ENCODE data around the gene DRAXIN.

DRAXIN gene

GRCh38 chr1:11646317-11646716 is 45.2 kb upstream of the DRAXIN start:
- no peaks in the 10 kb centered on the region for H3K9me3 ChIP-seq (replicated peaks; ENCODE audit: insufficient read depth, low read length)
- no peak overlapping the region for H3K27ac ChIP-seq (ENCODE audit: low read length)
- H4K20me1 ChIP-seq (ENCODE audit: insufficient read depth, low read length), result no peaks in the 10 kb centered on the region
- H3K79me2 ChIP-seq (ENCODE audit: low read length), result no peaks in the 10 kb centered on the region
- no peaks in the 10 kb centered on the region for H3K9me2 ChIP-seq (replicated peaks; ENCODE audit: insufficient read depth, low read length)
- no peaks in the 10 kb centered on the region for H3K36me3 ChIP-seq (replicated peaks; ENCODE audit: insufficient read depth, low read length)
- H3K27me3 ChIP-seq (replicated peaks; ENCODE audit: insufficient read depth, low read length), result peaks cover 16% of the 10 kb centered on the region
- H3K9ac ChIP-seq (ENCODE audit: low read length), result no peak overlapping the region
- H3K4me3 ChIP-seq (ENCODE audit: low read length), result no peak overlapping the region
- H2AFZ ChIP-seq (ENCODE audit: low read length), result no peak overlapping the region
- TF ChIP-seq EZH2phosphoT487 (IDR thresholded peaks at IDR 0.05; ENCODE audit: low read length) (no peak), CTCF (IDR thresholded peaks at IDR 0.05; ENCODE audit: low read length) (no peak), EZH2 (optimal IDR thresholded peaks at IDR 0.05; ENCODE audit: low read depth, low read length) (no peak)
- no peaks in the 10 kb centered on the region; the same call in 1 of the 2 replicates for H3F3A ChIP-seq (ENCODE audit: insufficient read depth, low read length)
- DNase-seq, result no peak
- H3K4me1 ChIP-seq (ENCODE audit: low read length), result peaks cover 14% of the 10 kb centered on the region
- H3K4me2 ChIP-seq (ENCODE audit: low read depth, low read length), result no peak overlapping the region

GRCh38 chr1:11647333-11647732 is 44.2 kb upstream of the DRAXIN start:
- H3F3A ChIP-seq (ENCODE audit: insufficient read depth, low read length), result no peaks in the 10 kb centered on the region; the same call in 1 of the 2 replicates
- no peak overlapping the region for H3K4me2 ChIP-seq (ENCODE audit: low read depth, low read length)
- H3K4me3 ChIP-seq (ENCODE audit: low read length), result no peak overlapping the region
- H3K4me1 ChIP-seq (ENCODE audit: low read length), result peaks cover 15% of the 10 kb centered on the region
- no peaks in the 10 kb centered on the region for H3K9me2 ChIP-seq (replicated peaks; ENCODE audit: insufficient read depth, low read length)
- no peaks in the 10 kb centered on the region for H3K9me3 ChIP-seq (replicated peaks; ENCODE audit: insufficient read depth, low read length)
- no peaks in the 10 kb centered on the region for H3K36me3 ChIP-seq (replicated peaks; ENCODE audit: insufficient read depth, low read length)
- no peak overlapping the region for H3K27ac ChIP-seq (ENCODE audit: low read length)
- no peaks in the 10 kb centered on the region for H3K79me2 ChIP-seq (ENCODE audit: low read length)
- no peak for TF ChIP-seq CTCF (IDR thresholded peaks at IDR 0.05; ENCODE audit: low read length)
- TF ChIP-seq EZH2phosphoT487 (IDR thresholded peaks at IDR 0.05; ENCODE audit: low read length), result no peak
- no peak for TF ChIP-seq EZH2 (optimal IDR thresholded peaks at IDR 0.05; ENCODE audit: low read depth, low read length)
- peaks cover 11% of the 10 kb centered on the region for H3K27me3 ChIP-seq (replicated peaks; ENCODE audit: insufficient read depth, low read length)
- no peaks in the 10 kb centered on the region for H4K20me1 ChIP-seq (ENCODE audit: insufficient read depth, low read length)
- DNase-seq, result no peak
- H3K9ac ChIP-seq (ENCODE audit: low read length), result no peak overlapping the region
- no peak overlapping the region for H2AFZ ChIP-seq (ENCODE audit: low read length)

GRCh38 chr1:11648039-11648438 is 43.5 kb upstream of the DRAXIN start:
- H3K9me2 ChIP-seq (replicated peaks; ENCODE audit: insufficient read depth, low read length), result no peaks in the 10 kb centered on the region
- H3K4me3 ChIP-seq (ENCODE audit: low read length), result no peak overlapping the region
- DNase-seq, result no peak
- no peaks in the 10 kb centered on the region; the same call in 1 of the 2 replicates for H3F3A ChIP-seq (ENCODE audit: insufficient read depth, low read length)
- H3K9ac ChIP-seq (ENCODE audit: low read length), result no peak overlapping the region
- H3K4me1 ChIP-seq (ENCODE audit: low read length), result peaks cover 15% of the 10 kb centered on the region
- H3K79me2 ChIP-seq (ENCODE audit: low read length), result no peaks in the 10 kb centered on the region
- peaks cover 8% of the 10 kb centered on the region for H3K27me3 ChIP-seq (replicated peaks; ENCODE audit: insufficient read depth, low read length)
- no peaks in the 10 kb centered on the region for H4K20me1 ChIP-seq (ENCODE audit: insufficient read depth, low read length)
- no peaks in the 10 kb centered on the region for H3K36me3 ChIP-seq (replicated peaks; ENCODE audit: insufficient read depth, low read length)
- H2AFZ ChIP-seq (ENCODE audit: low read length), result no peak overlapping the region
- TF ChIP-seq CTCF (IDR thresholded peaks at IDR 0.05; ENCODE audit: low read length) (no peak), EZH2phosphoT487 (IDR thresholded peaks at IDR 0.05; ENCODE audit: low read length) (no peak), EZH2 (optimal IDR thresholded peaks at IDR 0.05; ENCODE audit: low read depth, low read length) (no peak)
- no peaks in the 10 kb centered on the region for H3K9me3 ChIP-seq (replicated peaks; ENCODE audit: insufficient read depth, low read length)
- no peak overlapping the region for H3K27ac ChIP-seq (ENCODE audit: low read length)
- no peak overlapping the region for H3K4me2 ChIP-seq (ENCODE audit: low read depth, low read length)

Measured in MM.1S (cell line).